Mammary microvascular endothelial cell (primary cell): ENCODE data around the gene MYBPHL. TPM values are rescaled to one million over a fixed set of nuclear protein-coding genes. Genes with fewer than 3 reads are reported as not detected.

Experiments
- total RNA-seq: library from RNA; depleted of rRNA; stranded (reverse); fragments of >200 nt; gene quantifications from 2 replicates; pipeline ENCODE4 v1.2.3, GENCODE V29; 2015

The MYBPHL gene, protein sequence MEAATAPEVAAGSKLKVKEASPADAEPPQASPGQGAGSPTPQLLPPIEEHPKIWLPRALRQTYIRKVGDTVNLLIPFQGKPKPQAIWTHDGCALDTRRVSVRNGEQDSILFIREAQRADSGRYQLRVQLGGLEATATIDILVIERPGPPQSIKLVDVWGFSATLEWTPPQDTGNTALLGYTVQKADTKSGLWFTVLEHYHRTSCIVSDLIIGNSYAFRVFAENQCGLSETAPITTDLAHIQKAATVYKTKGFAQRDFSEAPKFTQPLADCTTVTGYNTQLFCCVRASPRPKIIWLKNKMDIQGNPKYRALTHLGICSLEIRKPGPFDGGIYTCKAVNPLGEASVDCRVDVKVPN
- total RNA-seq = not detected in 2 replicates

DNA sequence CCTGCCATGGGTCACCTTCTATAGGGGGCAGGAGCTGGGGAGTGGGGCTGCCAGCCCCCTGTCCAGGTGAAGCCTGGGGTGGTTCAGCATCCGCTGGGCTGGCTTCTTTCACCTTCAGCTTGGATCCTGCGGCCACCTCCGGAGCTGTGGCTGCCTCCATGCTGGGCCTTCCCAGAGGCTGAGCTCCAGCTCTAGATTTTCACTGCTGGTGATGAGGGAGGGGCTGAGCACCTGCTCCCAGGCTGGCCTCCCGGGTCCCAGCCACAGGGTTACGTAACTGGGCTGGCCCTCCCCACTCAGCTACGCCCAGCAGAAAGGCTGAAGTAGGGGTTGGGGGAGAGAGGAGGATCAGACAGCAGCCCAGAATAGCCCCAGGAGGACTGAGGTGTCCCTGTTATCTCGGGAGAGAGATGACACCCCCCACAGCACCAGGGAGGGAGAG is at the start of gene MYBPHL:
MYBPHL (minus strand) TSS at position 180 of the 442 bp plus-strand sequence; CDS start at position 160, 20 bp downstream.

DNA sequence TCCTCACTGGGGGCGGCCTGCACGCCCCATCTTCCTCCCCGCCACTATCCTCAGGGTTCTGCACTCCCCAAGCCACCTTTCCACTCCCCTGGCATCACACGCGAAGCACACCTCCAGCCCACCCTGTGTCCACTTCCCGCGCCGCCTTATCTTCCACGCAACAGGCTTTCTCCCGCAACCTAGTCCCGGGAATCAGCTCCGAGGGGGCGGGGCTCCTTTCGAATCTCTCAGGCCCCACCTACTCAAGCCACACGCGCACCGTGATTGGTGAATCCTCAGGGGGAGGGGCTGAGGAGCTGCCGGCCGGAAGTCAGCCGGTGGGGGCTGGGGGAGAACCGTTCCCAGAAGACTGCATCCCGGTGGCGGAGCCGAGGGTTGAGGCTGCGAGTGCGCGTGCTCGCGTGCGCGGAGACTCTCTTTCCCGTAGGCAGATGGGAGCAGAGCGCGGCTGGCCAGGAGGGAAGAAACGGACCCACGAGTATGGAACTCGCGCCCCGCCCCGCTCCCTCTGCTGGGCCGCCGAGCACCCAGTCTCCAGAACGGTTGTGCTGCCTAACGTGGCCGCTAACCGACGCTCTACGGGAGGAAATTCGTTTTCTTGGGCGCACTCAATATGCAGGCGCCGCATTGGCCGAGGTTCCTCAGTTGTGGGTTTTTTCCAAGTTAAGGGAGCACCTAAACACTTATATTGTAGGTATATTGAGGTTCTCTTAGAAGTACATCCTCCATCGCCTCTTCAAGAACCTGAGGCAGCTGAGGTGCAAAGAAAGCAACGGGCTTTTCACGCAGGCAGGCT is 23.7 kb downstream of the MYBPHL start, which contains the start of gene PSRC1:
PSRC1 (minus strand) TSS at position 194 of the 796 bp plus-strand sequence.

DNA sequence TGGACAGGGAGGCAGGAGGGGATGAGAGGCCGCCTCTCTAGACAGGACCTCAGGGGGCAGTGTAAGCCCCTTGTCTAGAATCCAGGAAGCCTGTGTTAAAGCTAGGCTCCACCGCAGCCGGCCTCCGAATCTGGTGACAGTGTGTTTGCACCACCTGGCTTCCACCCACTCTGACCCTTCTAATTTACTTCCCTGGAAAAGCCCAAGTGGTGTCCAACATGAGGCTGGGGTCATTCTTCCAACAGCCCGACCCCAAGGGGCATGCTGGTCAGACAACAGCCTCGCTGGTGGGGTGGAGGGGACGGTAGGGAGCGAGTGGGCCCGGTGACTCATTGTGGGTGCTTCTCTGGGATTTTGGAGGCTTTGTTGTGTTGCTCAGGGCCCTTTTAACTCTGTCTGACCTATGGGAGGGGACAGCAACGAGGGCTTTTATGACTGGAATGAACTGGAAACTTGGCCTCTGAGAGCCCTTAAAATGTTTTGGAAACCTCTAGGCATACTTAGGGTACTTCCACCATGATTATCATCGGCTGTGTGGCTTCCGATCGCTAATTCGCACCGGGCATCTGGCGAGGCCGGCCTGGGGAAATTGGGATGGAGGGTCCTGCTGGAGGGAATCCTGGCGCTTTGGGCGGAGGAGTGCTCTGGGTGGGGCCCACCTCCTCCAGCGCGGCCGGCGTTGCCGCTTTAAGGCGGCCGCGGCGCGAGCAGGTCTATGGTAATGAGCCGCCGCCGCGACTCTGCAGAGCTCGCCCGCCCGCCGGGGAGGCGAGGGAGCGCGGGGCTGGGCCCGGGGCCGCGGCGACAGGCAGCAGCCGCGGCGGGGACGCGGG is 57.8 kb downstream of the MYBPHL start, which contains the start of gene CELSR2:
CELSR2 (plus strand) TSS at position 743 of the 833 bp plus-strand sequence. CDS start 541 bp downstream, outside the sequence.

Other genes with a start within 250 kb of the MYBPHL start
- gene TAF13, start 231.0 kb downstream of the MYBPHL start, total RNA-seq = 40.0 and 41.4 TPM in 2 replicates
- 12.3 and 13.1 TPM in 2 replicates for gene TMEM167B, start 216.2 kb downstream of the MYBPHL start, total RNA-seq
- 0.67 and 0.69 TPM in 2 replicates for gene ELAPOR1, start 192.9 kb downstream of the MYBPHL start, total RNA-seq
- gene SARS1, start 93.1 kb downstream of the MYBPHL start, total RNA-seq = 198 and 221 TPM in 2 replicates
- gene CELSR2, start 57.5 kb downstream of the MYBPHL start, total RNA-seq = 0.25 and 0.27 TPM in 2 replicates
- 18.6 and 19.3 TPM in 2 replicates for gene PSRC1, start 23.9 kb downstream of the MYBPHL start, total RNA-seq
- 9.2 and 9.4 TPM in 2 replicates for gene SORT1, start 90.9 kb upstream of the MYBPHL start, total RNA-seq
- 72.7 and 77.8 TPM in 2 replicates for gene PSMA5, start 119.4 kb upstream of the MYBPHL start, total RNA-seq
- 0.05 and 0.33 TPM in 2 replicates for gene SYPL2, start 159.5 kb upstream of the MYBPHL start, total RNA-seq
- gene ATXN7L2, start 176.9 kb upstream of the MYBPHL start, total RNA-seq = 0.93 and 3.2 TPM in 2 replicates
- 4.4 and 5.4 TPM in 2 replicates for gene CYB561D1, start 187.1 kb upstream of the MYBPHL start, total RNA-seq
- 0.44 and 1.3 TPM in 2 replicates for gene AMIGO1, start 202.7 kb upstream of the MYBPHL start, total RNA-seq
- not detected in 2 replicates for gene GPR61, start 232.9 kb upstream of the MYBPHL start, total RNA-seq
- 11.9 and 12.7 TPM in 2 replicates for gene GNAI3, start 241.6 kb upstream of the MYBPHL start, total RNA-seq